ENCODE data around the gene STXBP6.

The STXBP6 gene

GRCh38 chr14:24925771-24926374 is 124.1 kb downstream of the STXBP6 start:
- H3K4me1 ChIP-seq (ENCODE audit: control insufficient read depth, insufficient read depth, low read length), result peaks cover 20% of the 10 kb centered on the region
- ChIA-PET CTCF (interaction anchor here (0.8 to 1.5 kb wide), 3 partner anchors 90 to 120 kb away, joined by 3 read pairs; no protein-coding TSS in a partner anchor), POLR2A (no interaction called here)
- TF ChIP-seq ZNF561 (tag by site-specific recombination; IDR thresholded peaks at IDR 0.05; ENCODE audit: borderline replicate concordance) (no peak), ZBTB48 (tag by site-specific recombination; IDR thresholded peaks at IDR 0.05) (no peak), ZNF48 (tag by site-specific recombination; IDR thresholded peaks at IDR 0.05) (no peak), ZNF830 (tag by site-specific recombination; IDR thresholded peaks at IDR 0.05; ENCODE audit: low read depth) (no peak), ZNF132 (tag by site-specific recombination; IDR thresholded peaks at IDR 0.05; ENCODE audit: borderline replicate concordance) (no peak), ZNF560 (tag by site-specific recombination; IDR thresholded peaks at IDR 0.05; ENCODE audit: borderline replicate concordance) (no peak), ZNF660 (tag by site-specific recombination; IDR thresholded peaks at IDR 0.05) (no peak), ZFP69B (tag by site-specific recombination; IDR thresholded peaks at IDR 0.05) (no peak), YY1 (tag by site-specific recombination; IDR thresholded peaks at IDR 0.05) (no peak), ZNF394 (tag by site-specific recombination; IDR thresholded peaks at IDR 0.05; ENCODE audit: borderline replicate concordance) (no peak), ZNF623 (tag by site-specific recombination; IDR thresholded peaks at IDR 0.05) (no peak), ZFP41 (tag by site-specific recombination; IDR thresholded peaks at IDR 0.05; ENCODE audit: borderline replicate concordance) (no peak)
- TF ChIP-seq, protein P1, sequence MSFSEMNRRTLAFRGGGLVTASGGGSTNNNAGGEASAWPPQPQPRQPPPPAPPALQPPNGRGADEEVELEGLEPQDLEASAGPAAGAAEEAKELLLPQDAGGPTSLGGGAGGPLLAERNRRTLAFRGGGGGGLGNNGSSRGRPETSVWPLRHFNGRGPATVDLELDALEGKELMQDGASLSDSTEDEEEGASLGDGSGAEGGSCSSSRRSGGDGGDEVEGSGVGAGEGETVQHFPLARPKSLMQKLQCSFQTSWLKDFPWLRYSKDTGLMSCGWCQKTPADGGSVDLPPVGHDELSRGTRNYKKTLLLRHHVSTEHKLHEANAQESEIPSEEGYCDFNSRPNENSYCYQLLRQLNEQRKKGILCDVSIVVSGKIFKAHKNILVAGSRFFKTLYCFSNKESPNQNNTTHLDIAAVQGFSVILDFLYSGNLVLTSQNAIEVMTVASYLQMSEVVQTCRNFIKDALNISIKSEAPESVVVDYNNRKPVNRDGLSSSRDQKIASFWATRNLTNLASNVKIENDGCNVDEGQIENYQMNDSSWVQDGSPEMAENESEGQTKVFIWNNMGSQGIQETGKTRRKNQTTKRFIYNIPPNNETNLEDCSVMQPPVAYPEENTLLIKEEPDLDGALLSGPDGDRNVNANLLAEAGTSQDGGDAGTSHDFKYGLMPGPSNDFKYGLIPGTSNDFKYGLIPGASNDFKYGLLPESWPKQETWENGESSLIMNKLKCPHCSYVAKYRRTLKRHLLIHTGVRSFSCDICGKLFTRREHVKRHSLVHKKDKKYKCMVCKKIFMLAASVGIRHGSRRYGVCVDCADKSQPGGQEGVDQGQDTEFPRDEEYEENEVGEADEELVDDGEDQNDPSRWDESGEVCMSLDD (tag by site-specific recombination; IDR thresholded peaks at IDR 0.05), result no peak
- TF ChIP-seq, protein P2, sequence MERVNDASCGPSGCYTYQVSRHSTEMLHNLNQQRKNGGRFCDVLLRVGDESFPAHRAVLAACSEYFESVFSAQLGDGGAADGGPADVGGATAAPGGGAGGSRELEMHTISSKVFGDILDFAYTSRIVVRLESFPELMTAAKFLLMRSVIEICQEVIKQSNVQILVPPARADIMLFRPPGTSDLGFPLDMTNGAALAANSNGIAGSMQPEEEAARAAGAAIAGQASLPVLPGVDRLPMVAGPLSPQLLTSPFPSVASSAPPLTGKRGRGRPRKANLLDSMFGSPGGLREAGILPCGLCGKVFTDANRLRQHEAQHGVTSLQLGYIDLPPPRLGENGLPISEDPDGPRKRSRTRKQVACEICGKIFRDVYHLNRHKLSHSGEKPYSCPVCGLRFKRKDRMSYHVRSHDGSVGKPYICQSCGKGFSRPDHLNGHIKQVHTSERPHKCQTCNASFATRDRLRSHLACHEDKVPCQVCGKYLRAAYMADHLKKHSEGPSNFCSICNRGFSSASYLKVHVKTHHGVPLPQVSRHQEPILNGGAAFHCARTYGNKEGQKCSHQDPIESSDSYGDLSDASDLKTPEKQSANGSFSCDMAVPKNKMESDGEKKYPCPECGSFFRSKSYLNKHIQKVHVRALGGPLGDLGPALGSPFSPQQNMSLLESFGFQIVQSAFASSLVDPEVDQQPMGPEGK (tag by site-specific recombination; IDR thresholded peaks at IDR 0.05), result no peak
- H3K4me3 ChIP-seq (ENCODE audit: low read depth, low read length), result no peak overlapping the region
- no peaks in the 10 kb centered on the region for H3K36me3 ChIP-seq (ENCODE audit: control insufficient read depth in 2 of 2, insufficient read depth in 1 of 2, low read length in 2 of 2)
- H3K9me3 ChIP-seq (ENCODE audit: control insufficient read depth, insufficient read depth, low read depth, low read length), result no peaks in the 10 kb centered on the region
- no peak overlapping the region for H3K27ac ChIP-seq (ENCODE audit: extremely low read depth, low read depth, low read length)

- H3K4me1 ChIP-seq (ENCODE audit: control insufficient read depth, insufficient read depth, low read length), result peaks cover 20% of the 10 kb centered on the region
- H3K9me3 ChIP-seq (ENCODE audit: control insufficient read depth, insufficient read depth, low read depth, low read length), result no peaks in the 10 kb centered on the region
- H3K4me3 ChIP-seq (ENCODE audit: low read depth, low read length), result no peak overlapping the region
- H3K27ac ChIP-seq (ENCODE audit: extremely low read depth, low read depth, low read length), result no peak overlapping the region
- ChIA-PET POLR2A (no interaction called here), CTCF (no interaction called here)
- H3K36me3 ChIP-seq (ENCODE audit: control insufficient read depth in 2 of 2, insufficient read depth in 1 of 2, low read length in 2 of 2), result no peaks in the 10 kb centered on the region
- no peak for TF ChIP-seq ZNF248 (tag by site-specific recombination; IDR thresholded peaks at IDR 0.05)
- TF ChIP-seq ZNF311 (tag by site-specific recombination; IDR thresholded peaks at IDR 0.05; ENCODE audit: borderline replicate concordance), result no peak
- TF ChIP-seq, protein P3, sequence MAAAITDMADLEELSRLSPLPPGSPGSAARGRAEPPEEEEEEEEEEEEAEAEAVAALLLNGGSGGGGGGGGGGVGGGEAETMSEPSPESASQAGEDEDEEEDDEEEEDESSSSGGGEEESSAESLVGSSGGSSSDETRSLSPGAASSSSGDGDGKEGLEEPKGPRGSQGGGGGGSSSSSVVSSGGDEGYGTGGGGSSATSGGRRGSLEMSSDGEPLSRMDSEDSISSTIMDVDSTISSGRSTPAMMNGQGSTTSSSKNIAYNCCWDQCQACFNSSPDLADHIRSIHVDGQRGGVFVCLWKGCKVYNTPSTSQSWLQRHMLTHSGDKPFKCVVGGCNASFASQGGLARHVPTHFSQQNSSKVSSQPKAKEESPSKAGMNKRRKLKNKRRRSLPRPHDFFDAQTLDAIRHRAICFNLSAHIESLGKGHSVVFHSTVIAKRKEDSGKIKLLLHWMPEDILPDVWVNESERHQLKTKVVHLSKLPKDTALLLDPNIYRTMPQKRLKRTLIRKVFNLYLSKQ (tag by site-specific recombination; IDR thresholded peaks at IDR 0.05; ENCODE audit: borderline replicate concordance), result no peak
- TF ChIP-seq, protein P4, sequence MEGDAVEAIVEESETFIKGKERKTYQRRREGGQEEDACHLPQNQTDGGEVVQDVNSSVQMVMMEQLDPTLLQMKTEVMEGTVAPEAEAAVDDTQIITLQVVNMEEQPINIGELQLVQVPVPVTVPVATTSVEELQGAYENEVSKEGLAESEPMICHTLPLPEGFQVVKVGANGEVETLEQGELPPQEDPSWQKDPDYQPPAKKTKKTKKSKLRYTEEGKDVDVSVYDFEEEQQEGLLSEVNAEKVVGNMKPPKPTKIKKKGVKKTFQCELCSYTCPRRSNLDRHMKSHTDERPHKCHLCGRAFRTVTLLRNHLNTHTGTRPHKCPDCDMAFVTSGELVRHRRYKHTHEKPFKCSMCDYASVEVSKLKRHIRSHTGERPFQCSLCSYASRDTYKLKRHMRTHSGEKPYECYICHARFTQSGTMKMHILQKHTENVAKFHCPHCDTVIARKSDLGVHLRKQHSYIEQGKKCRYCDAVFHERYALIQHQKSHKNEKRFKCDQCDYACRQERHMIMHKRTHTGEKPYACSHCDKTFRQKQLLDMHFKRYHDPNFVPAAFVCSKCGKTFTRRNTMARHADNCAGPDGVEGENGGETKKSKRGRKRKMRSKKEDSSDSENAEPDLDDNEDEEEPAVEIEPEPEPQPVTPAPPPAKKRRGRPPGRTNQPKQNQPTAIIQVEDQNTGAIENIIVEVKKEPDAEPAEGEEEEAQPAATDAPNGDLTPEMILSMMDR (tag by site-specific recombination; IDR thresholded peaks at IDR 0.05), result no peak
- TF ChIP-seq ZBTB17 (tag by site-specific recombination; IDR thresholded peaks at IDR 0.05), result no peak
- TF ChIP-seq ZNF146 (tag by site-specific recombination; IDR thresholded peaks at IDR 0.05), result no peak
- no peak for TF ChIP-seq ZNF747 (tag by site-specific recombination; IDR thresholded peaks at IDR 0.05)
- TF ChIP-seq ZNF266 (tag by site-specific recombination; IDR thresholded peaks at IDR 0.05; ENCODE audit: low read depth), result no peak
- TF ChIP-seq, protein P5, sequence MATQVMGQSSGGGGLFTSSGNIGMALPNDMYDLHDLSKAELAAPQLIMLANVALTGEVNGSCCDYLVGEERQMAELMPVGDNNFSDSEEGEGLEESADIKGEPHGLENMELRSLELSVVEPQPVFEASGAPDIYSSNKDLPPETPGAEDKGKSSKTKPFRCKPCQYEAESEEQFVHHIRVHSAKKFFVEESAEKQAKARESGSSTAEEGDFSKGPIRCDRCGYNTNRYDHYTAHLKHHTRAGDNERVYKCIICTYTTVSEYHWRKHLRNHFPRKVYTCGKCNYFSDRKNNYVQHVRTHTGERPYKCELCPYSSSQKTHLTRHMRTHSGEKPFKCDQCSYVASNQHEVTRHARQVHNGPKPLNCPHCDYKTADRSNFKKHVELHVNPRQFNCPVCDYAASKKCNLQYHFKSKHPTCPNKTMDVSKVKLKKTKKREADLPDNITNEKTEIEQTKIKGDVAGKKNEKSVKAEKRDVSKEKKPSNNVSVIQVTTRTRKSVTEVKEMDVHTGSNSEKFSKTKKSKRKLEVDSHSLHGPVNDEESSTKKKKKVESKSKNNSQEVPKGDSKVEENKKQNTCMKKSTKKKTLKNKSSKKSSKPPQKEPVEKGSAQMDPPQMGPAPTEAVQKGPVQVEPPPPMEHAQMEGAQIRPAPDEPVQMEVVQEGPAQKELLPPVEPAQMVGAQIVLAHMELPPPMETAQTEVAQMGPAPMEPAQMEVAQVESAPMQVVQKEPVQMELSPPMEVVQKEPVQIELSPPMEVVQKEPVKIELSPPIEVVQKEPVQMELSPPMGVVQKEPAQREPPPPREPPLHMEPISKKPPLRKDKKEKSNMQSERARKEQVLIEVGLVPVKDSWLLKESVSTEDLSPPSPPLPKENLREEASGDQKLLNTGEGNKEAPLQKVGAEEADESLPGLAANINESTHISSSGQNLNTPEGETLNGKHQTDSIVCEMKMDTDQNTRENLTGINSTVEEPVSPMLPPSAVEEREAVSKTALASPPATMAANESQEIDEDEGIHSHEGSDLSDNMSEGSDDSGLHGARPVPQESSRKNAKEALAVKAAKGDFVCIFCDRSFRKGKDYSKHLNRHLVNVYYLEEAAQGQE (tag by site-specific recombination; IDR thresholded peaks at IDR 0.05), result no peak
- TF ChIP-seq ZNF629 (tag by site-specific recombination; IDR thresholded peaks at IDR 0.05), result no peak
Measured at GRCh38 chr14:24924544-24924943, 125.4 kb downstream of the STXBP6 start.

All from HEK293 (cell line).